ENCODE measurements around the gene PAF1.

DNA sequence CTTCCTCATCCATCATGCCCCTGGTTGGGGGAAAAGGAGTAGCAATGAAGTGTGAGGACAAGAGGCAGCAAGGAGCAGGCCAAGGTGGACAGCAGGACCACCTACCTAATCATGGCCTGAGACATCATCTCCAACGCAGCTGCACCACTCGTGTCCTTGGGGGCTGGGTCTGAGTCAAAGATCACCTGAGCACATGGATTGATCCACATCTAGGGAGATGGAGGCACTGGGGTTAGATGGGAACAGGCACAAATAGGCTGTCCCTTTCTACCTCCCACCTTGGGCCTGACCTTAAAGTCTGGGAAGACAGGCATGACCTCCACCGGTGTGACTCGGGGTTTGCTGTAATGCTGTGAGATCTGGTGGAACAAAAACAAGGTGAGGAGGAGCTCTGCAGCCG is 2.2 kb downstream of the PAF1 start:
- no peak for TF ChIP-seq POLR2A (IDR thresholded peaks at IDR 0.05)
- TF ChIP-seq, protein P1, sequence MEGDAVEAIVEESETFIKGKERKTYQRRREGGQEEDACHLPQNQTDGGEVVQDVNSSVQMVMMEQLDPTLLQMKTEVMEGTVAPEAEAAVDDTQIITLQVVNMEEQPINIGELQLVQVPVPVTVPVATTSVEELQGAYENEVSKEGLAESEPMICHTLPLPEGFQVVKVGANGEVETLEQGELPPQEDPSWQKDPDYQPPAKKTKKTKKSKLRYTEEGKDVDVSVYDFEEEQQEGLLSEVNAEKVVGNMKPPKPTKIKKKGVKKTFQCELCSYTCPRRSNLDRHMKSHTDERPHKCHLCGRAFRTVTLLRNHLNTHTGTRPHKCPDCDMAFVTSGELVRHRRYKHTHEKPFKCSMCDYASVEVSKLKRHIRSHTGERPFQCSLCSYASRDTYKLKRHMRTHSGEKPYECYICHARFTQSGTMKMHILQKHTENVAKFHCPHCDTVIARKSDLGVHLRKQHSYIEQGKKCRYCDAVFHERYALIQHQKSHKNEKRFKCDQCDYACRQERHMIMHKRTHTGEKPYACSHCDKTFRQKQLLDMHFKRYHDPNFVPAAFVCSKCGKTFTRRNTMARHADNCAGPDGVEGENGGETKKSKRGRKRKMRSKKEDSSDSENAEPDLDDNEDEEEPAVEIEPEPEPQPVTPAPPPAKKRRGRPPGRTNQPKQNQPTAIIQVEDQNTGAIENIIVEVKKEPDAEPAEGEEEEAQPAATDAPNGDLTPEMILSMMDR (IDR thresholded peaks at IDR 0.05), result no peak
- no peak for TF ChIP-seq POLR2AphosphoS5 (IDR thresholded peaks at IDR 0.05; ENCODE audit: insufficient read depth in 1 of 2, low read depth in 1 of 2)
